Measurements from ENCODE around the gene CLSTN1.

CLSTN1 gene

GRCh38 chr1:9689011-9689706 is 134.6 kb downstream of the CLSTN1 start:
- FAIRE-seq (peak; percentile 77), DNase-seq (ENCODE audit: insufficient read length, low spot score) (peak; percentile 71)

GRCh38 chr1:9688599-9688998 is 135.2 kb downstream of the CLSTN1 start:
- FAIRE-seq (no peak), DNase-seq (ENCODE audit: insufficient read length, low spot score) (no peak)

- no peak for FAIRE-seq
- no peak for DNase-seq (ENCODE audit: insufficient read length, low spot score)
These were observed 135.7 kb downstream of the CLSTN1 start for GRCh38 chr1:9687874-9688582.

DNA sequence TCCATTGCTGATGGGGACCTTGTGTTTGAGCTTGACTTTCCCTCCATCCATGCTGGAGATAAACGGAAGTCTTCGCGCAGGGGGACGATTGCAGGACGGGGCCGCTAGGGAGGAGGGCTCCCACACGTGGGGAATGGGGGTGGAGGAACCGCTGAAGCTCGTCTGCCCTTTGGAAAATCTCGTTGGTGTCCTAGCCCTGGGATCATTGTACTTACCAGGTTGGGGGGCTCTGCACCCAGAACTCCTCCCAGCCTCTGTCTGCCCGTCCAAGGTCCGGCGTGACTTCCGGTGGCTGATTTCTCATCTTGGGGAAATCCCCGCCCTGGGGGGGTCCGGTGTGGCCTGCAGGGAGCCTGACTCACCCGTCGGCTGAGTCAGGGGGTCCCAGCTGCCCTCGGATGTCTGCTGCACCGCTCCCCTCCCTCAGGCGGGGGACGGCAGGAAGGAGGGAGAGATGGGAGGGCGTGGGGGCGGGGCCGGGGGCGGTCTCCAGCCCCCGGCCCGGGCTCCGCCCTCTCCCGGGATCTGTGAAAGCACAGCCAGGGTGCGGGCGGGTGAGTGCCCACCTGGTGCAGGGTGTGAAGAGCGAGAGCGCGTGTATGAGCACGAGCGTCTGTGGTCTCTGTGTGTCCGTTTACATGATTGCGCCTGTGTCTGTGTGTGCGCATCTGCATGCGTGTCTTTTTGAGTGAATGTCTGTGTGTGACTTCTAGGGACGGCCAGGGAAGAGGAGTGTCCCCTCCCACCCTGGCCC is 136.5 kb downstream of the CLSTN1 start:
- FAIRE-seq (peak; percentile 86), DNase-seq (ENCODE audit: insufficient read length, low spot score) (peak; percentile 81)

DNA sequence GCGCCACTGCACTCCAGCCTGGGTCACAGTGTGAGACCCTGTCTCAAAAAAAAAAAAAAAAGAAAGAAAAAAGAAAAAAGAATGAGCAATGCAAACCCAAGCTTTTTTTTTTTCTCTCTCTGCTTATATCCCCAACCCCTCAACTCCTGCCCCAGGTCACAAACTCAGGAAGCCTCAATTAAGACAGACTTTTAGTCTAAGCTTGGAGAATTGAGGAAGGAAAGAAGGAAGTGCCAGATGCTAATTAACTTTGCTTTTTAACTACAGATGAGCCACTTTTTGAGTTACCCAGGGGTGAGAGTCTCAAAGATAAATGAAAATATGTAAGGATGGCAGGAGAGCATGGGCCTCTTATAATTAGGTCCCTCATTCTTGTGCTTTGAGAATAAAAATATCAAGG is 139.0 kb downstream of the CLSTN1 start:
- no peak for DNase-seq (ENCODE audit: insufficient read length, low spot score)
- no peak for FAIRE-seq

DNA sequence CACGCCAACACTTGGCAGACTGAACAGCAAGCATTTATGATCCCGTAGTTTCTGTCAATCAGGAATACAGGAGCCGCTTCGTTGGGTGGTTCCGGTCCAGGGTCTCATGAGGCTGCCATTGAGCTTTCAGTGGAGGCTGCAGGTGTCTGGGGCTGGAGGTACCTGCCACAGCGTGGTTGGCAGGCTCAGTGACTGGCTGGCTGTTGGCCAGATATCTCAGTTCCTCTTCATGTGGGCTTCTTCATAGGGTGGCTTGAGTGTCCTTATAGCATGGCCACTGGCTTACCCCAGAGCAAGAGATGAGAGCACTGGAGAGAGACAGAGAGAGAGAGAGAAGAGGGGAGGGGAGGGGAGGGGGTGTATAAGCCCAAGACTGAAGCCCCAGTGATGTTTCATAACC is 142.9 kb downstream of the CLSTN1 start:
- FAIRE-seq (no peak), DNase-seq (ENCODE audit: insufficient read length, low spot score) (no peak)

GRCh38 chr1:9680091-9680490 is 143.7 kb downstream of the CLSTN1 start:
- FAIRE-seq = no peak
- no peak for DNase-seq (ENCODE audit: insufficient read length, low spot score)
